ENCODE measurements around the gene ADRA1B. TPM values are rescaled to one million over a fixed set of nuclear protein-coding genes. Genes with fewer than 3 reads are reported as not detected.

The ADRA1B gene
- total RNA-seq, 2 donors from 2014 or later, result 0.60 to 0.68 TPM

DNA sequence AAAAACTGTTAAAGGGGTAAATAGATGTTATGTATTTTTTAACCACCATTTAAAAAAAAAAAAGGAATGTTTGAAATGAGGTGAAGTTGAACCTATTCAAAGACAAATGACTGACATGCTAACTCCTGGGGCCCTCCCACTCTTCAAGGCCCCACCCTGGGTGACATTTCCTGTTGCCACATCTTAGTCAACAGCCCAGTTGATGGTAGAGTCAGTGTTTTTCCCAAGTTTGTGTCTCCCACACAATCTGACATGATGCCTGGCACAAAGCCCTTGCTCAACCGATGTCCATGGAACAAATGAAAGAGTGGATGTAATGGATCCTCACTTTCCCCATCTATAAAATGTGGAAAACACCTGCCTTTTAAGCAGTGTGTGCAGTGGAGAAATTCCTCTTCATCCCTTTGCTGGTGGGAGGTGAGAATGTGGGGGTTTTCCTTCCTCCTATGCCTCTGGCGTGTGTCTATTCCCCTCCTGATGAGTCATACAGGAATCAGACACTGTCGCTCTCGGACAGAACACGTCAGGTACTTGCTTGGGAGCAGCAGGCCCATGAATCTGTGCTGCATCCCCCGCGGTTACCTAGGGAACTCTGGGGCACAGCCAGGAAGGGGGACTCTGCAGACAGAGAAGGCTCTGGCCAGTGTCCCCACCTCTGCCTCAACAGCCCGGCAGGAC, 13.7 kb upstream of the ADRA1B start:
- no peak overlapping the region for H3K27ac ChIP-seq (ENCODE audit: low read depth, low read length)

DNA sequence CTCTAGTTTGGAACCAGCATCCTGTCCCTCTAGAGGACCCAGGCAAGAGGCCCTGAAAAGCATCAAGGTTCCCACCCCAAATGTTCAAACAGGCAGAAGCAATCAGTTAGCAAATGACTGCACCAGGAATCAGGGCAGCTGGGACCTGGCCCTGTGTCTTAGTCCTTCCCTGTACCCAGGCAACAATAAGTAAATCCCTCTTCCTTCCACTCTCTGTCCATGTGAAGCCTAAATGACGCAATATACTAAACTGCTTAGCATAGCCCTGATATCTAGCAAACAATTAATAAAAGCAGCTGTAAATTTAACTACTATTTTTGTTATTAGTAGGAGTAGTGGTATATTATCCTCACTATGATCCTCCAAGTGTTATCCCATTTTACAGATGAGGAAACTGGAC, 13.2 kb upstream of the ADRA1B start:
- H3K36me3 ChIP-seq (ENCODE audit: control insufficient read depth, insufficient read depth, low read length), result no peaks in the 10 kb centered on the region
- no peaks in the 10 kb centered on the region for H3K9me3 ChIP-seq (ENCODE audit: control insufficient read depth, low read length)
- peaks cover 4% of the 10 kb centered on the region for H3K4me1 Mint-ChIP-seq
- no peak overlapping the region for H3K27ac Mint-ChIP-seq
- TF ChIP-seq CTCF (conservative IDR thresholded peaks at IDR 0.05), result no peak
- WGBS, 2 experiments (ENCODE audit: insufficient coverage in 1 of 2, insufficient read length in 1 of 2), result 100% methylated on average over 1 of the region's 1 CpG; no CpG with 5 or more reads in 1 of the 2 experiments
- H3K9ac ChIP-seq (ENCODE audit: extremely low read depth, low read length, poor library complexity, severe bottlenecking), result no peak overlapping the region
- peaks cover 6% of the 10 kb centered on the region for H3K27me3 Mint-ChIP-seq (ENCODE audit: insufficient read depth)
- no peaks in the 10 kb centered on the region for H3K36me3 Mint-ChIP-seq (ENCODE audit: low read depth)
- H3K27ac ChIP-seq (ENCODE audit: low read depth, low read length), result no peak overlapping the region
- H3K9me3 Mint-ChIP-seq, result no peaks in the 10 kb centered on the region
- H3K4me3 ChIP-seq (ENCODE audit: low read length), result no peak overlapping the region
- H3K27me3 ChIP-seq (ENCODE audit: control insufficient read depth, insufficient read depth, low read length, poor library complexity, severe bottlenecking), result no peaks in the 10 kb centered on the region
- H3K4me1 ChIP-seq (ENCODE audit: control insufficient read depth, insufficient read depth, low read length), result no peaks in the 10 kb centered on the region
- no peak overlapping the region for H3K4me3 Mint-ChIP-seq
- no peak for DNase-seq

More for the DNA sequence above, 13.7 kb upstream of the ADRA1B start:
- Histone ChIP-seq H3K4me3 (ENCODE audit: low read length) (no peak overlapping the region), H3K4me1 (ENCODE audit: control insufficient read depth, insufficient read depth, low read length) (no peaks in the 10 kb centered on the region), H3K9ac (ENCODE audit: extremely low read depth, low read length, poor library complexity, severe bottlenecking) (no peak overlapping the region), H3K36me3 (ENCODE audit: control insufficient read depth, insufficient read depth, low read length) (no peaks in the 10 kb centered on the region), H3K27me3 (ENCODE audit: control insufficient read depth, insufficient read depth, low read length, poor library complexity, severe bottlenecking) (no peaks in the 10 kb centered on the region), H3K9me3 (ENCODE audit: control insufficient read depth, low read length) (no peaks in the 10 kb centered on the region)
- no peak for DNase-seq
- Mint-ChIP-seq H3K27ac (no peak overlapping the region), H3K9me3 (no peaks in the 10 kb centered on the region), H3K4me1 (no peaks in the 10 kb centered on the region), H3K27me3 (ENCODE audit: insufficient read depth) (peaks cover 6% of the 10 kb centered on the region), H3K36me3 (ENCODE audit: low read depth) (no peaks in the 10 kb centered on the region), H3K4me3 (no peak overlapping the region)
- WGBS, 2 experiments (ENCODE audit: insufficient coverage in 1 of 2, insufficient read length in 1 of 2), result 68 to 85% methylated on average over 5 to 8 of the region's 8 CpGs
- TF ChIP-seq CTCF (conservative IDR thresholded peaks at IDR 0.05), result no peak

DNA sequence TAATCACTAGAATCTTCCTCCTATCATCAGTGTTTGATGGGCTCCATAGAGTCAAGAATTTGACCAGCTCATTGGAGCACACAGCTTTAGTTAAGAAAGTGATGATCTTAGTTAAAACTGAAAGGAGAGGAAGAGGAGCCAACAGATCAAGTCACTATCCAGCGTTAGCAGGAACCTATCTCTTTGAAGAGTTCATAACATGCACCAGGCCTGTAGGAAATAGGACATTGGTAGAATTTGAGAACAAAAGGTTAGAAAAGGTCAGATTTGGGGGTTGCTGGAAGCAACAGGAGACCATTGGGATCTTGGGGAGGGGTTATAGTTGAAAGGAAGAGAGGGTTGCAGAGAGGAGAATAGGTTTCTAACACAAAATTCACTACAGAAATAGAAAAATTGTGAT, 11.4 kb upstream of the ADRA1B start:
- Histone ChIP-seq H3K9ac (ENCODE audit: extremely low read depth, low read length, poor library complexity, severe bottlenecking) (no peak overlapping the region), H3K9me3 (ENCODE audit: control insufficient read depth, low read length) (no peaks in the 10 kb centered on the region), H3K27me3 (ENCODE audit: control insufficient read depth, insufficient read depth, low read length, poor library complexity, severe bottlenecking) (no peaks in the 10 kb centered on the region), H3K27ac (ENCODE audit: low read depth, low read length) (no peak overlapping the region), H3K36me3 (ENCODE audit: control insufficient read depth, insufficient read depth, low read length) (no peaks in the 10 kb centered on the region), H3K4me1 (ENCODE audit: control insufficient read depth, insufficient read depth, low read length) (no peaks in the 10 kb centered on the region), H3K4me3 (ENCODE audit: low read length) (no peak overlapping the region)
- Mint-ChIP-seq H3K27me3 (ENCODE audit: insufficient read depth) (no peaks in the 10 kb centered on the region), H3K9me3 (no peaks in the 10 kb centered on the region), H3K4me3 (no peak overlapping the region), H3K36me3 (ENCODE audit: low read depth) (no peaks in the 10 kb centered on the region), H3K4me1 (peaks cover 11% of the 10 kb centered on the region), H3K27ac (no peak overlapping the region)
- no peak for TF ChIP-seq CTCF (conservative IDR thresholded peaks at IDR 0.05)
- WGBS, 2 experiments (ENCODE audit: insufficient coverage in 1 of 2, insufficient read length in 1 of 2), result 86 to 94% methylated on average over 1 of the region's 1 CpG
- no peak for DNase-seq
